Upper lobe of left lung (tissue), 6 donors: ENCODE data around the gene KHNYN. TPM values are rescaled to one million over a fixed set of nuclear protein-coding genes. Genes with fewer than 3 reads are reported as not detected.

Source experiments
- ATAC-seq, 2 donors: fragments of 200-7000 bp; cut with Tn5 transposase; one replicate each; pipeline ENCODE4 v1.9.1; 2022; ENCODE audit warnings: mild to moderate bottlenecking in 2 of 2, moderate library complexity in 2 of 2; ENCODE audit not compliant: low FRiP score in 2 of 2
- DNase-seq, 2 donors: peaks; one replicate each; pipeline ENCODE4 v3.0.0-alpha.2; 2019 to 2020
- H3K27ac ChIP-seq, 4 donors: fragments of 200-600 bp; sonication (generic); one replicate each; pipeline ENCODE4 v1.5.1; 2016 to 2019
- H3K27me3 ChIP-seq, 4 donors: fragments of 200-600 bp; sonication (generic); one replicate each; pipeline ENCODE4 v1.5.1; 2017 to 2019
- H3K36me3 ChIP-seq, 4 donors: fragments of 200-600 bp; sonication (generic); one replicate each; pipeline ENCODE4 v1.5.1; 2016 to 2019
- H3K4me1 ChIP-seq, 4 donors: fragments of 200-600 bp; sonication (generic); one replicate each; pipeline ENCODE4 v1.5.1; 2018 to 2019
- H3K4me3 ChIP-seq, 4 donors: fragments of 200-600 bp; sonication (generic); one replicate each; pipeline ENCODE4 v1.5.1; 2017 to 2019; ENCODE audit warnings: mild to moderate bottlenecking in 2 of 4, moderate library complexity in 1 of 4
- H3K9me3 ChIP-seq, 4 donors: fragments of 200-600 bp; sonication (generic); one replicate each; pipeline ENCODE4 v1.5.1; 2018 to 2019
- CTCF ChIP-seq, 6 experiments: fragments of 450-650 bp in 4 of 6; fragments of 200-600 bp in 2 of 6; sonication (generic) in 2 of 6; IDR thresholded peaks; one replicate each; pipeline ENCODE4 v1.5.1; 2016 to 2019; ENCODE audit warnings: antibody characterized with exemption in 6 of 6
- EP300 ChIP-seq, 4 donors: sonication (generic); formaldehyde crosslinking; IDR thresholded peaks; one replicate each; pipeline ENCODE4 v1.5.1; 2017; ENCODE audit warnings: antibody characterized with exemption in 4 of 4, control low read depth in 2 of 4
- POLR2A ChIP-seq, 4 donors: fragments of 450-650 bp; IDR thresholded peaks; one replicate each; pipeline ENCODE4 v1.5.1; 2016 to 2017; ENCODE audit warnings: antibody characterized with exemption in 4 of 4, mild to moderate bottlenecking in 2 of 4
- POLR2AphosphoS5 ChIP-seq, 2 donors: sonication (generic); formaldehyde crosslinking; IDR thresholded peaks; one replicate each; pipeline ENCODE4 v1.5.1; 2017; ENCODE audit warnings: antibody characterized with exemption in 2 of 2
- WGBS, 2 donors: methylation state at CpG; one replicate each; pipeline ENCODE4 v1.1.5; 2017 to 2018; 5-methylcytosine and 5-hydroxymethylcytosine counted together
- total RNA-seq, 6 donors: library from RNA; depleted of rRNA in 4 of 6; stranded (reverse); fragments of >200 nt in 4 of 6; gene quantifications; one replicate each; pipeline versions ENCODE4 v1.1.0 to v1.2.1, GENCODE V29; 2016 to 2021
- donor health status: DM: no; HTN: no; CAD: no; lungs with moderate emphysema.
- donor health status: DM: no; HTN: yes; CAD: no; lungs with severe emphysema.

Gene KHNYN
- total RNA-seq, 6 donors from 2014 or later = 43.9 to 136 (median 66.4) TPM

GRCh38 chr14:24399999-24400718 lies 29.6 kb upstream of the KHNYN start:
- H3K4me1 ChIP-seq = peaks cover 33 to 59% (median 44%) of the 10 kb centered on the region in 4 donors
- H3K36me3 ChIP-seq = no peaks in the 10 kb centered on the region
- no peaks in the 10 kb centered on the region for H3K9me3 ChIP-seq
- DNase-seq (peak in 1 of 2 donors; percentile 10), ATAC-seq (no peak)
- 48 to 69% methylated on average over 4 of the region's 4 CpGs for WGBS, 2 donors
- H3K4me3 ChIP-seq = peak overlapping the region in 3 of 4 donors; percentile 60 to 80 (median 69)
- H3K27me3 ChIP-seq = no peaks in the 10 kb centered on the region
- TF ChIP-seq CTCF (IDR thresholded peaks at IDR 0.05) (no peak), POLR2A (IDR thresholded peaks at IDR 0.05) (no peak), EP300 (IDR thresholded peaks at IDR 0.05) (no peak), POLR2AphosphoS5 (IDR thresholded peaks at IDR 0.05) (no peak)
- peak overlapping the region in 3 of 4 donors; percentile 85 to 88 (median 85) for H3K27ac ChIP-seq

DNA sequence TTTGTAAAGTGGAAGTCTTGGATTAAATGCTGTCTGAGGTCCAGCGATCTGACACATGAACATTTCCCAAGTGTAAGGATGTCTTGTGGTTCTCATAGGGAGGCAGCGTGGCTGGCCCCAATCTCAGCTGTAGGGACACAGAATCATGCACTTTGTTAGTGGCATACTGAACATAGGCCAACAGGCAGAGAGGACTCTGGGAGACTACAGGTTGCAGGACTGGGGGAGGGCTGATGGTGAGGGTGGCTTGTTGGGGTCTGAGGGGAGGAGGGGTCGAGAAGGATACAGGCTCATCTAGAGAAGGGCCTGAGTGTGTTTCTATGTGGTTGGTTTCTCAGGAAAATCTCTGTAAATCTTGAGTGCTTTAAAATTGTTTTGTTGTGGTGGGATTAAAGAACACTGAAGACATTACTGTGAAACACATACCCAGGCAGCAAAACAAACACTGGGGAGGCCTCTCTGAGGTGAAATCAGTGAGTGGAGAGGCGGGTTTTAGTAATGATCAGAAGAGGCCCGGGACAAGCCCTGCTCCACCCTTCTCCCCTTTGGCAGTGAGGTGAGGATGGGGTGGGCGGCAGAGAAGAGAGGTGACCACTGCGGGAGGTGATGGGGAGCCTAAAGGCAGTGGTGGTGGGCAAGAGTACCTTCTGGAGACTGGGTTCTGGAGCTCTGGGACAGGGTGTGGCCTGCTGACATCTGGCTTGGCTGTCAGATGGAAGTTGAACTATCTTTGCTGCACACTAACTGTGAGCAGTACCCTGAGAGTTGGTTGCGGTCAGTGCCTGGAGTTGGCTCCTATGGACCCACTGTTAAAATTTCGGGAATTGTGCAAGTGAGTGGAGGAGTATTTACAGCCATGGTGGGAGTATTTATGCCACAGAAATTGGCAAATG lies 27.7 kb upstream of the KHNYN start:
- Histone ChIP-seq H3K4me3 (no peak overlapping the region), H3K9me3 (no peaks in the 10 kb centered on the region), H3K27ac (peak overlapping the region in 2 of 4 donors; percentile 40 to 88), H3K4me1 (peaks cover 33 to 59% (median 42%) of the 10 kb centered on the region in 4 donors), H3K36me3 (no peaks in the 10 kb centered on the region), H3K27me3 (no peaks in the 10 kb centered on the region)
- peak in 1 of 2 donors; percentile 12 for DNase-seq
- peak in 1 of 2 donors; percentile 17 for ATAC-seq
- TF ChIP-seq CTCF (IDR thresholded peaks at IDR 0.05) (no peak), POLR2A (IDR thresholded peaks at IDR 0.05) (no peak), EP300 (IDR thresholded peaks at IDR 0.05) (no peak), POLR2AphosphoS5 (IDR thresholded peaks at IDR 0.05) (no peak)
- WGBS, 2 donors = 58 to 69% methylated on average over 9 of the region's 9 CpGs

GRCh38 chr14:24403294-24403998 lies 26.3 kb upstream of the KHNYN start:
- H3K4me3 ChIP-seq = no peak overlapping the region
- peaks cover 26 to 48% (median 35%) of the 10 kb centered on the region in 4 donors for H3K4me1 ChIP-seq
- no peak for TF ChIP-seq EP300 (IDR thresholded peaks at IDR 0.05)
- TF ChIP-seq POLR2A (IDR thresholded peaks at IDR 0.05) = no peak
- TF ChIP-seq CTCF (IDR thresholded peaks at IDR 0.05) = no peak
- TF ChIP-seq POLR2AphosphoS5 (IDR thresholded peaks at IDR 0.05) = no peak
- ATAC-seq (peak in 1 of 2 donors; percentile 1), DNase-seq (peak in 1 of 2 donors; percentile 9)
- peak overlapping the region in 2 of 4 donors; percentile 8 to 38 for H3K27ac ChIP-seq
- WGBS, 2 donors = 61 to 65% methylated on average over 7 of the region's 7 CpGs
- peaks cover 0 to 8% (median under 1%) of the 10 kb centered on the region in 4 donors for H3K36me3 ChIP-seq
- no peaks in the 10 kb centered on the region for H3K9me3 ChIP-seq
- no peaks in the 10 kb centered on the region for H3K27me3 ChIP-seq

GRCh38 chr14:24404814-24405213 lies 24.9 kb upstream of the KHNYN start:
- TF ChIP-seq EP300 (IDR thresholded peaks at IDR 0.05) (no peak), CTCF (IDR thresholded peaks at IDR 0.05) (no peak), POLR2AphosphoS5 (IDR thresholded peaks at IDR 0.05) (no peak), POLR2A (IDR thresholded peaks at IDR 0.05) (no peak)
- no peak for DNase-seq
- peaks cover 17 to 34% (median 27%) of the 10 kb centered on the region in 4 donors for H3K4me1 ChIP-seq
- H3K27ac ChIP-seq = no peak overlapping the region
- H3K9me3 ChIP-seq = no peaks in the 10 kb centered on the region
- H3K4me3 ChIP-seq = no peak overlapping the region
- H3K27me3 ChIP-seq = no peaks in the 10 kb centered on the region
- ATAC-seq = no peak
- 61 to 71% methylated on average over 4 of the region's 4 CpGs for WGBS, 2 donors
- H3K36me3 ChIP-seq = peaks cover 0 to 21% (median 5%) of the 10 kb centered on the region in 4 donors
